Stimulated activated CD4-positive, alpha-beta T cell treated with anti-CD3 and anti-CD28 coated beads, Interleukin-2, amount 100 ng/mL, for 24 hours (primary cell): Measurements from ENCODE around the gene WDR54.
A peak's percentile ranks its signal among the peaks of the same experiment; 100 is the strongest.

Source experiments
- DNase-seq, 2 donors: peaks; one replicate each; pipeline ENCODE4 v3.0.0-alpha.2; 2020

WDR54 gene, protein sequence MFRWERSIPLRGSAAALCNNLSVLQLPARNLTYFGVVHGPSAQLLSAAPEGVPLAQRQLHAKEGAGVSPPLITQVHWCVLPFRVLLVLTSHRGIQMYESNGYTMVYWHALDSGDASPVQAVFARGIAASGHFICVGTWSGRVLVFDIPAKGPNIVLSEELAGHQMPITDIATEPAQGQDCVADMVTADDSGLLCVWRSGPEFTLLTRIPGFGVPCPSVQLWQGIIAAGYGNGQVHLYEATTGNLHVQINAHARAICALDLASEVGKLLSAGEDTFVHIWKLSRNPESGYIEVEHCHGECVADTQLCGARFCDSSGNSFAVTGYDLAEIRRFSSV

DNA sequence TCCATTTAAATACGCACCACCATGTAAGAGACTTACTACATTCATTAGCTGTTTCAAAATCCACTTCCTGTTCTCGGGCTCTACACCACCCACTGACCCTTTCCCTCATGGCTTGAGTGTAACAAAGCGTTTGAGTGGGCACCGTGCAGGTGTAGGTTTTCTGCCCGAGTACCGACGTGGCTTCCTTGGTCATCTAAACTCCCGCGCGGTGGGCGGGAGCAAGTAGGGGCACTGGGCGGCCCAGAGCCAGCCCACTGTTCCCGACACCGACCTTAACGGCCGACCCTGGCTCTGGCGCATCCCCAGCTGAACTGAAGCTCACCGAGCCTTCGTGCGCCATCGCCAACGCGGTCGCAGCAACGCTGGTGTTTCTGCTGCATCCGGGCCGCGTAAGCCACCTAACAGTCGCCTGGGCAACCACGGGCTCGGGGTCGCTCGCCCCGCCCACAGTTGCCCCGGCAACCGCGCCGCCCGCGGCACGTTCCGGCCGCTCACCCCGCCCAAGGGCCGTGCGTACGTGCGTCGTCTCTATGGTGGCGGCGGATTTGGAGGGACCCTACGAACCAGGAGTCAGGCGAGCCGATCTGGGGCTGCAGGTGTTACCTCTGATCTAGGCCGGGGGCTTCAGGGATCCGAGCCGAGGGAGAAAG, at the start of gene WDR54, which contains the start of gene C2orf81:
Gene WDR54, plus strand, starts transcription at position 510 of the 650 bp plus-strand sequence. CDS start 424 bp downstream, outside the sequence.
Gene C2orf81, minus strand, starts transcription at position 399 of the 650 bp plus-strand sequence. Its CDS starts 59 bp downstream, at position 340.
- DNase-seq: peak; percentile 94 to 97

DNA sequence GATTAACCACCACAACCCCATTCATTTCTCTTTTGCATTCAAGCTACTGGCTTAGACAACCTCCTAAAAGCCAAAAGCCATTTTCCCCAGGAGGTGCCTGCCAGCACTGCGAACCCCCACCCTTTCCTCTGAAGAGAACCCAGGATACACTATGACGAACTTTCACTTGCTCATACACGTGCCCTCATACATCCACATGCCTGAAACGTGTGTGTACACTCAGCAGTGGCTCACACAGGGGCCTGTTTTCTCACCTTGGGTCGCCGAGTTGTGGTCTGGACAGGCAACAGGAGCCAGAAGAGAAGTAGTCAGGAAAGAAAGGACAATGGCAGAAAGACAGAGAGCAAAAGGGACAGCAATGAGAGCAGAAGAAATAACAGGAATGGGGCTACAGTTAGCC, 48.9 kb upstream of the WDR54 start:
- DNase-seq: no peak

DNA sequence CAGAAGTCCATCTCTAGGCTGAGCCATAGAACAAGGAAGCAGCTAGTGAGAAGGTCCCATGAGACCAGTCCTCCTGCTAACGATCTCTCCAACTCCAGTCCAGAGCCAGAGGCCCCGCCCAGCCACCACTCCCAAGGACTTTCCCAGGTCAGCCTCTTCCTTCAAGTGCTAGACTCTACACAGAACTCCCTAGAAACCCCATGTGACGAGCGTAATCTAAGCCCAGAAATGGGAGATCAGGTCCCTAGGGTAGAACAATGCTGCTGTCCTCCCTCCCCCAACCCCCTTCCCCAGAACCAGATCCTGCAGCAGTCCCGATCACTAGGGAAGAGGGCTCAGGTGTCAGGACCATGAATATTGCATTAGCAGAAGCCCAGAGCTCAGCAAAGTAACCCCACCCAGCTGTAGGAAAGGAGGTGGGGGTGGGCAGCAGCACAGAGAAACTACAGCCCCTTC, 48.3 kb upstream of the WDR54 start:
- no peak for DNase-seq

DNA sequence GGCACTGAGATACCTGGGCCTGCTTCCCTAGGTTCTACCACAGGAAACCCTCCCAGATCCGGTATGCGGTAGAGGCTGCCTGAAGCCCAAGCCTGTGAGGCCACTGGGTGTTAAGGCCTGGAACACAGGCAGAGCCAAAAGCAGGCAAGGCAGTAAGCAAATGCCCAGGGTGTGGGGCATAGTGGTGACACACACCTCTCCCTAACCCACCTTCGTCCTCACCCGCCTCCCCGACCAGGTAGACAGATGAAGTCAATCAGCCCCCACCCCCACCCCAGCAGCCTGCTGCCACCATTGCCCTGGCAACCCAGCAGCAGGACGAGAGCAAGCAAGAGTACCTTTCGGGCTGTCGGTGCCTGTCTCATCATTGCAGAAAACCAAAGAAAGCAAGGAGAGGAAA, 47.5 kb upstream of the WDR54 start:
- DNase-seq: no peak

DNA sequence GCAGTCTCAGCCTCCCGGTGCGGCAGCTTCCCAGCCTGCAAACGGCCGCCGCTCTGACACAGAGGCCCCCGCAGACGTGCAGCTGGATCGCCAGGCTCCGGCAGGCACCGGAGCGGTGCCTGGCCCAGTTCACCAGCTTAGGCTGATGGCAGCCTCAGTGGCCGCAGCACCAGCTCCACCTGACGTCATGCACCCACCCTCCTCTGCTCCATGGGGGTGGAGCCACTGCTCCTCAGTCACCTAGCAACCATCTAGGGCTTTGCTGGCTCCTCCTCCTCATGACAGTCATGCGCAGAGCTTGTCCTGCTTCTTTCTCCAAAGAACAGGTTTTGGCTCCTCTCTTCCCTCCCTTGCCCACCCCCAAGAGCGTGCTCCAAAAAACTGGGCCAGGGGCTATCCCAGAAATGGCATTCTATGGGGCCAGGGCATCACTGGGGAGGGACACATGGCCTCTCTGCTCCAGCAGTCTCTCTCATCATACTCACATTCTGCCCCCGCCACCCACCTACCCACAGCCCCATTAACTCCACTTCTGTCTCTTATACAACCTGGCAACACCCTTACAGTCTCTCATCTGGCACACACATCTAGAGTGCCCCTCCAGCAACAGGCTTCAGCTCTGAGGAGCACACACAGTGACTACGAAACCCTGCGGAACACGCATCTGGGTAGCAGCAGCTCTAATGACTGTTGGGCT, 46.9 kb upstream of the WDR54 start:
- DNase-seq: no peak

DNA sequence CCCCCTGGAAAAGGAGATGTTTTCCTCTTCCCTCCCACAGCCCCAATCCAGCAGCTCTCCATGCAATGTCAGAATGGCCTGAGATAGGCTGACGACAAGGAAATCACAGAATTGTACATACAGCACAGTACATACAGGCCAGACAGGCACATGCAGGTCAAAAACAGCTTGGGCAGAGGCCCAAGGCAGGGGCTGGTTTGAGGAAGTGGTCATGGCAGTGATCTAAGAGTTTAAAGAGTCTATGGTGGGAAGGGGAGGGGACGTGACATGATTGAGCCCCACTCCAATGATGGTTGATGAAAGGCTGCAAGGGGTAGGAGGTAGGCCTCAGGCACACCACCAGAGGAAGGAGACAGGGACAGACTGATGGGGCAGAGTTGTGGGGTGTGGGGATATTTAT, 45.7 kb upstream of the WDR54 start:
- DNase-seq: no peak

DNA sequence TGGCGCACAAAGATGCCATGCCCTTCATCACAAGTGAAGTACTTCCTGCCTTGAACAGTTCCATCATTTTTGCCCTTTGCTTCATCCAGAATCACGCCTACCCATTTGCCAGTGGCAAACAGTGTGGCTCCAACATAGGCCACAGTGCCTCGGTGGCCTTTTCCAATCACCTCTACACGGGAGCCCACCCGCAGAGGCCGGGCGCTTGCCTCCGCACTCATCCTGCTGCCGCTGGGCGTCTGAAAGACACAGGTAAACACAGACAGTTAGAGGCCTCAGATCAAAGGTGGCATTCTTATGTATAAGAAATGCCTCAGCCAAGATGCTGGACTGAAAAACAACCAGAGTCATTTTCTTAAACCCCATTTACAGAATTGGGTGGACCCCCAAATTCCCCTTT, 43.5 kb upstream of the WDR54 start:
- DNase-seq: no peak

DNA sequence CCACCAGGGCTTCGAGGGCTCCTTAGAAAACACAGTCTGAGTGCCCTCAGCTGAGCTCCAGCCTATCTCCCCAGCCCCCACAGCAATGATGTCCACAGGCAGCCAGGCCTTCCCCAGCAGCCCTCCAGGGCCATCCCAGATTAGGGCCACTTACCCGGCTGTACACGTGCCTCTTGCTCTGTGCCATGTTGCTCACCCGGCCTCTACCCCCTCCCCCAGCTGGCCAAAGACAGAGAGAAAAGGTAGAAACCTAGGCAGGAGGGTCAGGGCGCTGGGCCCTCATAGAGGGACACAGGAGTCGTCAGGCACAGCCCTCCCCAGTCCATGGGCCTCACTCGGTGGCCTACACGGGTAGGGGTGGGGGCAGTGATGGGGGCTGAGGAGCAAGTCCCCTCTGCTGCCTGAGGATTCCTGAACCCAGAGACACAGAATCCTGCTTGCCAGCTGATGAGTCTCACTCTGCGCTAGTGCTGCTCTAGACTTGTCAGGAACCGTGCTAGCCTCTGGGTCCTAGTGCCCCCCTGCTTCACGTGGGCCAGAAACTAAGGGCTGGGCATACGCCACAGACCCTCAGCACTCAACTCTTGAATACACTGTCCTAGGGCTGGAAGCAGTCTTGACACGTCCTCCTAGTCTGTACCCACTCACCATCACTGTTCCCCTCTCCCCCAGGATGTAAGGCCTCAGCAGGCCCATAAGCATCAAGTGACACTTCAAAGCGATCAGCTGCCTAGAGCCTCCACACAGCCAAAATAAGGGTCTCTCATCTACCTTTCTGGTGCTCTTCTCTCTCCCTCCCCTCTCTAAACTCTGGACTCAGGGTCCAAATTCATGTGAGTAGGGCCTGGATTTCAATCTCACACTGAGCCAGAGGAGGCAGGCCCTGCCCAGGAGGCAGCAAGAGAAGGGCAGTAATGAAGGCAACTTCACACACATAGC, 41.4 kb upstream of the WDR54 start, which contains the start of gene DCTN1:
Gene DCTN1, minus strand, starts transcription at position 461 of the 939 bp plus-strand sequence. Its CDS starts 274 bp downstream, at position 187.
- DNase-seq: peak in 1 of 2 donors; percentile 21

DNA sequence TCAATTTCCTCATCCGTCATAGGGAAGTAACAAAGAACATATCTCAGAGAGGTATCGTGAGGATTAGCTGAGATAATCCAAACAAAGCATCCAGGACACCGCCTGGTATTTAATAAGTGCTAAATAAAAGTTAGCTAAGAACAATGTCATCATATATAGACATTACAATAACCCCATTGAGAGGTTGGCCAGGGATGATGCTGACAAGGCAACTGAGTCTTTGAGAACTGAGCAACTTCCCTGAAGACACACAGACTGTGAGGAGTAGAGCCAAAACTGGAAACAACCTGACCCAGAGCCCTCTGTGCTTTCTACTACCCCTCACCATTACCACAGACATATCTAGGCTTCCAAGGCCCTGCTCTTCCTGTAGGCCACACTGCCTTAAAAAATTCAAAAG, 39.8 kb upstream of the WDR54 start:
- DNase-seq: no peak

DNA sequence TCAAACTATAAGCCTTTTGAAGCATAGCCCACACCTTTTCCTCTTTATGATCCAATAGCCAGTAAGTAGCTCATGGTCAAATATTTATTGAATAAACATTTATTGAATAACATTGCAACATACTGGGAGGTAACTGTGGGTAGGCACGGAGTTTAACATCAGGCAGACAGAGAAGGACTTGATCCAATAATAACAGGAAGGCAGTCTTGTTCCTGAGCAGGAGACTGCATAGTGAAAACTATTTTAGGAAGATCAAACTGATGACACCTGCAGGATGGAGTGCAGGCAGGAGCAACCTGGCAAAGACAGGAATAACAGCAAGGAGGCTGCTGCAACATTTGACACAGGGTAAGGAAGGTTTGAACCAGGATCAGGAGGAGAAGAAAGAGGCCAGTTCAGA, 38.3 kb upstream of the WDR54 start:
- no peak for DNase-seq

DNA sequence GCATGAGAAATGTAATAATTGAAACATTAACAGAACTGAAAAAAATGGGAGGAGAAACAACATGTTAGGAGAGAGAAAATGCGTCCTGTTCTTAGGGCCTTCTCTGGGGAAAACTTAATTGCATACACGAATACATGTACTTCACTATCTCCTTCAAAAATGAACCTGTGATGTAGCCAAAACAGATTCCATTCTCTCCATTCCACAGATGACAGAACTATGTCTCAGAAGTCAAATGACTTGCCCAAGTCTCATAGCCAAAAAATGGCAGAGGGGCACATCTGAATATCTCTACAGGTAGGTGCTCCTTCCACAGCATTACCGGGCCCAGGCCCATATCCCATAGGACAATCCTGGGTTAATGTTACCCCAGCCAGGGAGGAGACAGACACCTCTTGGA, 37.5 kb upstream of the WDR54 start:
- no peak for DNase-seq

DNA sequence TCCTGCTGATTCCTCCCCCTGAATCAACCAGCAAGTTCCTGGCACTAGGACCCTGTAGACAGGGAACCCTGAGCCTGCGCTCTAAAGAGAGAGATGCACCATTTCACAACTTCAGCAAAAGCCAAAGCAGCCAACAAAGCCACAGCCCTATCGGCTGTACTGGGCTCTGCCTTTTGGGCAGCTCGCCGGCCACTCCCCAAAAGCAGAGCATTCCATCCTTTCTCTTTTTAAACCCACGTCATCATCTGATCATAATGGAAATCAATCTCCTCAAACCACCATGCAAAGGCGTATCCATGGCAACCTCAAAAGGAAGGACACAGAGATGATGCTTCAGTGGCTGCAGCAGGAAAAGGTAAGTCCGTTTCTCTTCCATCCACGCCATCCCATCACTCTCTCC, 36.1 kb upstream of the WDR54 start:
- no peak for DNase-seq

DNA sequence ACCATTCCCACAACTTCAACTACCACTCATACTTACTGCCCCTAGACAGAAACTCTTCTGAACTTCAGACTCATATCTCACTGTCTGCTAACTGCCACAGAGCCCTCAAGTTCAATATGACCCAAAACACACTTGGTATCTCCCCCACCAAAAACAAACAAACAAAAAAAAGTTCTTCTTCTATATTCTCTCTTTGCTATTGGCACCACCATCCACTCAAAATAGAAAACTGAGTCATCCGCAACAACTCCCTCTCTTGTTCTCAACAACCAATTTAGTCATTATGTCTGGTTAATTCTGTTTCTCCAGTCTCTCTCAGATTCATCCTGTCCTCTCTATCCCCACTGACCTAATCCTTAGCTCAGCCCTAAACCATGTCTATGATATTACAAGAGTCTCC, 34.2 kb upstream of the WDR54 start:
- DNase-seq: no peak

DNA sequence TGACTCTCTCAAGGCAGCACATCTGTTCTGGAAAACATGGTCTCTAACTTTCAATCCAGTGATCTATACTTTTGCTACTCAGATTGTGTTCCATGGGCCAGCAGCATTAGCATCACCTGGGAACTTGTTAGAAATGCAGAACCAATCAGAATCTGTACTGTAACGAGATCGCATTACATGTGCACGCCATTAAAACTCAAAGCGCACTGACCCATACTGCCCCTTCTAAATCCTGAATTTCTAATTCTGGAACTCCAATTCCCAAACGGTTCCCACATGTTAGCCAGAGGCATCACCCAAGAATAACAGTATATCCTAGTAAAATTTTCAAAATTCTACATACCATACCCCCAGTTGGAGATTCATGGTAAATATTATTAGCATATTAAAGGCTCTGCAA, 30.9 kb upstream of the WDR54 start:
- no peak for DNase-seq

DNA sequence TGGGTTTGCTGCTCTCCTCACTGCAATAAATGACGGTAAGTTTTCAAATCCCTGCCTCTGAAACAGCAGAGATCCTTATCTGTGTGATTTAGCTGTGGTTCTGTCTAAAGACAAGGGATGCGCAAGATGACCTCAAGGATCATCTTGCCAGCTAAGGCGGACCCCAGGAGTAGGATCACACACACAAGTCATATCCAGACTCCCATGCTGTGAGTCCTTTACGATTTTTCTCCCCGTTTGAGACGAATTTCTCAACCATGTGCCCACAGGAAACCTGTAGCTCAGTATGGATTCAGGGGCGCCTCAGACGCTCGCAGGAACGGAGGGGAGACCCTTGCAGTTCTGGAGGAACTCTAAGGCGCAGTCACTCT, 30.3 kb upstream of the WDR54 start:
- DNase-seq: no peak

DNA sequence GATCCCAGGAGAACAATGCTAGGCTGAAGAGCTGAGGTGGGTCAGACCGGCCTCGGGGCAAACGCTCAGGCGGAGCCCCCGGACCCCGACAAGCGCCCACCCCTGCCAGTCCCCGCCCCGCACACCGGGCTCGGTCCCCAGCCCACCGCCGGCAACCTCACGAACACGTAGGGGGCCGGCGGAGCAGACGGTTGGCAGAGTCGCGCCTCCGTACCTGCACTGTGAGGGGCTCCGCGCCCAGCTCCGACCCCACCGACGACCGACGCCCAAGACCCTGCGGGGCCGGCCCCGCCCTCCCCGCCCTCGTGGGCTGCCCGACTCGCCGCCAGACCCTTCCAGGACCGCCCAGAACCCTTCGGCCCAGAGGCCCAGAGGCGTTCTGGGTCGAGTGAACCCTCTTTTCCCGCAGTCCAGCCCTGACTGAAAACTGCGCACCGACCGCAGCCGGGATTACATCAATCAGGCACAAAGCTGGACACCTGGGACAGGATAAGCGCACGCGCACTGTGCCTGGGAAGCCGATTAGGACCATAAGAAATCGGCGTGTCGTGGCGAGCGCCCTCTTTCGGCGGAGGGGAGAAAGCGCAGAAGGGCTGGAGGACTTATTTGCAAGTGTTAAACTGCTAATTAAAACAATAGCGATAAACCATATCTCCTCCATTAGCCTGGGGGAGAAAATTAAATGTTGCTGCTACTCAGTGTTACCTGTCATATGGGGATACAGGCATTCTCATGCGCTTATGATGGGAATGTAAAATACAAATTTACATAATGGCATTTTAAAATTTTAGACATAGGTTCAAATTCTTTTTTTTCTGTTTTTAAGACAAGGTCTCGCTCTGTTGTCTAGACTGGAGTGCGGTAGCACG, 29.7 kb upstream of the WDR54 start:
- DNase-seq: peak; percentile 97

DNA sequence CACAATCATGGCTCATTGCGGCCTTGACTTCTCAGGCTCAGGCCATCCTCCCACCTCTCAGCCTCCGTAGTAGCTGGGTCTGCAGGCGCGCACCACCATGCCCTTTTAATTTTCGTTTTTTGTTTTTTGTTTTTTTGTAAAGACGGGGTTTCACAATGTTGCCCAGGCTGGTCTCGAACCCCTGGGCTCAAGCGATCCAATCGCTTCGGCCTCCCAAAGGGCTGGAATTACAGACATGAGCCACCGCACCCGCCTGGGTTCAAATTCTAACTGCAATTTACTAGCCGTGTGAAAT, 29.1 kb upstream of the WDR54 start:
- no peak for DNase-seq

DNA sequence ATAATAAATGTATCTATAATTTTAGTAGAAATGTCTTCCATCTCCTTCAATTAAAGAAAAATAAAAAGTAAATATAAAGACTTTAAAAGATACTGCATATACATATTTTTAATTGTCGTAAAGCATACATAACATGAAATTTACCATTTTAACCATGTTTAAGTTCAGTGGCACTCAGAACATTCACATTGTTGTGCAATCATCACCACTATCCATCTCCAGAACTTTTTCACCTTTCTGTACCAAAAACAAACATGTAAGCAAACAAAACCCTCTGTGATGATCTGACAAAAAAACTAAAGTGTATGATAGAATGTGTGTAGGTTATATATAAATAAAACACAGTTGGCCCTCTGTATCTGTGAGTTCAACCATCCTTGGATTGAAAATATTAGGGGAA, 28.0 kb upstream of the WDR54 start:
- no peak for DNase-seq

DNA sequence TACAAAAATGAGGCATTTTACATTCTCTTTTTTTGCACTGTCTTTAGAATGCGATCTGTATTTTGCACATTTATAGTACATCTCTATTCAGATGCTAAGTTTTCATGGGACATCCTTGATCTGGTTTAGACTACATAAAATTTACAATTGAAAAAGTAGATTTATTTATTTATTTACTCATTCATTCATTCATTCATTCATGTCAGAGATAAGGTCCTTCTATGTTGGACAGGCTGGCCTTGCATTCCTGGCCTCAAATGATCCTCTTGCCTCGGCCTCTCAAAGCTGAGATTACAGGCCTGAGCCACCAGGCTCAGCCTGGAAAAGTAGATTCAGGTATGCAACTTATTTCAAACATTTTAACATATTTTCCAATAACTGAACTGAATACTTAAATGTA, 25.4 kb upstream of the WDR54 start:
- no peak for DNase-seq

DNA sequence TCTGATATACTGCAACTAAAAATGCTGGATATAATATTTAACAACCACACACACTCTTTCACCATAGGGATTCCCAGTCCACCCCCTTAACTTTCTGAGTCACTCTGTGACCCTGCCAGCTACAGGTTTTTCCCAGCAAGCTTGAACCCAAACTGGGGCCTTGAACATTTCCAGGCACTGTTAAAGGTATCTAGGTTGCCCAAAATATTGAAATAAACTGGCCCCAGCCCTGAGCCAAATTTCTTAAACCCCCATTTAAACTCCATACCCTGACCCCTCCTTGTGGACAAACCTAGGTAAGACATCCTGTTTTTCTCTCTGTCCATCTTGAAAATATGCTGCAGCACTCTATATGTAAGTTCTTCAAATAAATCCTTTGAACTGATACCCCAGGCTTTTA, 21.7 kb upstream of the WDR54 start:
- DNase-seq: no peak

DNA sequence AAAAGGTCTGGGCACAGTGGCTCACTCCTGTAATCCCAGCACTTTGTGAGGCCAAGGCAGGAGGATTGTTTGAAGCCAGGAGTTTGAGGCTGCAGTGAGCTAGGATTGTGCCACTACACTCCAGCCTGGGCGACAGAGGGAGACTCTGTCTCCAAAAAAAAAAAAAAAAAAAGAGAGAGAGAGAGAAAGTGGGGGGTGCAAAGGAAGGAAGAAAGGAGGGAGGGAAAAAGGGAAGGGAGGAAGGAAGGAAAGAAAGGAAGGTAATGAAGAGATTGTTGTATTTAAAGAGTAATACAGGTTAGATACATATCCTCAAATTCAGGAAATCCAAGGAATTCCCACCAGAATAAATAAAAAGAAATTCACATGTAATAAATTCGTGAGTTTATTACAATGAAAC, 19.6 kb upstream of the WDR54 start:
- no peak for DNase-seq

DNA sequence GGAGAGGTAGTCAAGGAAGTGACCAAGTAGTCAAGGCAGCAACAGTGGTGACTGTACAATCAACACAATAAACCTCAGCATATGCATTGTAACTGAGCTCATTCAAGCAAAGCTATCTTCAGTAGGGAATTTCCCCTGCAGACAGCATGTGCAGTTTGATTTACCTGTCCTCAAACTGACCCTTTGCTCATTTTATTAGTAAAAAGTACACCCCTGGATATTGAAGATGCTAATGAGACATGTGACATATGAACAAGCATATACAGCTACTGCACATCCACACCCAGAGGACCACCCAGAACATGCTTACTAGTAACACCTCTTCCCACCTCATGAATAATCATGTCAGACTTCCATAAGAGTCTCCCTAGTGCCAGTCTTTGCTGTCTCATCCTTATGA, 15.5 kb upstream of the WDR54 start:
- DNase-seq: no peak
